GM21381 (cell line): ENCODE data around the gene RUVBL1.

Experiments
- ATAC-seq: cut with Tn5 transposase; IDR thresholded peaks from one replicate; pipeline ENCODE4 v1.9.1; 2021; ENCODE audit warnings: mild to moderate bottlenecking, moderate library complexity; ENCODE audit not compliant: unreplicated experiment

Gene RUVBL1

GRCh38 chr3:128143496-128143895 is 19.9 kb upstream of the RUVBL1 start:
- ATAC-seq, result no peak

- no peak for ATAC-seq
Measured at GRCh38 chr3:128133273-128133883, 9.8 kb upstream of the RUVBL1 start.

- no peak for ATAC-seq
Measured at GRCh38 chr3:128131897-128132646, 8.5 kb upstream of the RUVBL1 start.

- no peak for ATAC-seq
Measured at GRCh38 chr3:128128251-128128650, 4.6 kb upstream of the RUVBL1 start.

- ATAC-seq, result no peak
Measured at GRCh38 chr3:128127236-128127635, 3.6 kb upstream of the RUVBL1 start.

GRCh38 chr3:128123156-128123537 is 465 bp downstream of the RUVBL1 start:
- peak; percentile 5 for ATAC-seq

GRCh38 chr3:128122013-128122412 is 1.6 kb downstream of the RUVBL1 start:
- ATAC-seq, result no peak

- no peak for ATAC-seq
Measured at GRCh38 chr3:128113817-128114794, 9.5 kb downstream of the RUVBL1 start.

- peak; percentile 65 for ATAC-seq
Measured at GRCh38 chr3:128112357-128112968, 11.1 kb downstream of the RUVBL1 start.

GRCh38 chr3:128111147-128111546 is 12.5 kb downstream of the RUVBL1 start:
- ATAC-seq, result no peak

GRCh38 chr3:128107834-128108233 is 15.8 kb downstream of the RUVBL1 start:
- ATAC-seq, result no peak

GRCh38 chr3:128103136-128103676 is 20.4 kb downstream of the RUVBL1 start:
- ATAC-seq, result no peak

GRCh38 chr3:128100638-128101037 is 23.0 kb downstream of the RUVBL1 start:
- no peak for ATAC-seq

- no peak for ATAC-seq
Measured at GRCh38 chr3:128100161-128100560, 23.5 kb downstream of the RUVBL1 start.

GRCh38 chr3:128098234-128098633 is 25.4 kb downstream of the RUVBL1 start:
- ATAC-seq, result no peak

GRCh38 chr3:128095222-128095703 is 28.3 kb downstream of the RUVBL1 start:
- ATAC-seq, result peak; percentile 58

GRCh38 chr3:128094295-128095151 is 29.1 kb downstream of the RUVBL1 start:
- no peak for ATAC-seq

- no peak for ATAC-seq
Measured at GRCh38 chr3:128091586-128091985, 32.0 kb downstream of the RUVBL1 start.

- ATAC-seq, result no peak
Measured at GRCh38 chr3:128089135-128089534, 34.5 kb downstream of the RUVBL1 start.

GRCh38 chr3:128084675-128085021 is 39.0 kb downstream of the RUVBL1 start:
- ATAC-seq, result no peak
